Measurements from ENCODE around the gene CDKL2. TPM values are rescaled to one million over a fixed set of nuclear protein-coding genes. Genes with fewer than 3 reads are reported as not detected.

Gene CDKL2
- total and polyA plus RNA-seq, 2 of the 8 experiments (the other 6 are each of a cell fraction or from before 2014, with no cell fraction given): 1.4 to 2.1 TPM

GRCh38 chr4:75634281-75634680 lies 4.0 kb upstream of the CDKL2 start:
- no peak overlapping the region for H2BK5ac ChIP-seq (ENCODE audit: low read depth, low read length)
- H2AFZ ChIP-seq (ENCODE audit: low read length): no peak overlapping the region
- no peak overlapping the region for H3K4me3 ChIP-seq (ENCODE audit: extremely low read depth in 1 of 4, insufficient read depth in 2 of 4, low read depth in 3 of 4, low read length in 4 of 4)
- H3K9ac ChIP-seq (replicated peaks in 1 of 4; ENCODE audit: extremely low read depth in 1 of 4, low read depth in 3 of 4, low read length in 3 of 4): no peak overlapping the region
- no peak overlapping the region for H3K4me2 ChIP-seq (ENCODE audit: insufficient read depth in 1 of 2, low read depth in 2 of 2, low read length in 2 of 2)
- no peak overlapping the region for H2BK15ac ChIP-seq (ENCODE audit: low read length)
- no peak overlapping the region for H3K56ac ChIP-seq (replicated peaks; ENCODE audit: insufficient read length, low read depth, low read length)
- no peak overlapping the region for H3K23ac ChIP-seq (ENCODE audit: insufficient read length)
- H3K27ac ChIP-seq (ENCODE audit: low read depth, low read length): no peak overlapping the region
- H2BK12ac ChIP-seq (ENCODE audit: low read depth, low read length): no peak overlapping the region
- no peak overlapping the region for H3K14ac ChIP-seq (ENCODE audit: insufficient read length)
- no peak overlapping the region for H3K4ac ChIP-seq (replicated peaks; ENCODE audit: insufficient read length, low read depth, low read length)
- WGBS, 2 experiments (ENCODE audit: extremely low coverage in 1 of 2, insufficient coverage in 1 of 2, insufficient read length in 1 of 2, insufficient replicate concordance in 2 of 2, low coverage in 1 of 2, low lambda C conversion rate in 2 of 2, missing lambda C conversion rate in 1 of 2): 87% methylated on average over 3 of the region's 3 CpGs; no CpG with 5 or more reads in 1 of the 2 experiments
- POLR2A ChIA-PET (ENCODE audit: partially characterized antibody): no interaction called here
- H3K18ac ChIP-seq (ENCODE audit: extremely low read depth, low read length): no peak overlapping the region
- H3K9me3 ChIP-seq (ENCODE audit: insufficient read depth in 2 of 2, low read depth in 1 of 2, low read length in 1 of 2): no peaks in the 10 kb centered on the region
- no peaks in the 10 kb centered on the region for H3K79me1 ChIP-seq (ENCODE audit: low read depth, low read length)
- peaks cover 0 to 6% (median 2%) of the 10 kb centered on the region in 4 experiments; a peak in 4 of 7 replicates for H3K4me1 ChIP-seq (replicated peaks in 1 of 4; ENCODE audit: control insufficient read depth in 3 of 4, insufficient read depth in 4 of 4, low read length in 3 of 4)
- H4K20me1 ChIP-seq (replicated peaks in 1 of 2; ENCODE audit: control insufficient read depth in 1 of 2, insufficient read depth in 2 of 2, low read length in 2 of 2): no peaks in the 10 kb centered on the region
- H3K23me2 ChIP-seq (ENCODE audit: low read depth, low read length): peaks cover 10% of the 10 kb centered on the region
- H3K79me2 ChIP-seq (ENCODE audit: control insufficient read depth in 1 of 2, insufficient read depth in 2 of 2, low read length in 2 of 2): no peaks in the 10 kb centered on the region
- FAIRE-seq (no peak), DNase-seq (ENCODE audit: low read depth in 1 of 2, low spot score in 2 of 2) (no peak)
- H2BK20ac ChIP-seq (ENCODE audit: low read length): no peak overlapping the region
- H4K5ac ChIP-seq (ENCODE audit: insufficient read length, low read depth, low read length): no peak overlapping the region
- CTCF ChIA-PET (ENCODE audit: partially characterized antibody): no interaction called here
- no peaks in the 10 kb centered on the region for H3K27me3 ChIP-seq (replicated peaks in 1 of 4; ENCODE audit: control insufficient read depth in 3 of 4, extremely low read depth in 1 of 4, insufficient read depth in 3 of 4, low read length in 3 of 4)
- no peak overlapping the region for H4K8ac ChIP-seq (ENCODE audit: extremely low read depth, insufficient read depth, low read length)
- H2AK5ac ChIP-seq (ENCODE audit: low read depth, low read length): no peak overlapping the region
- no peaks in the 10 kb centered on the region for H3K36me3 ChIP-seq (ENCODE audit: control insufficient read depth in 2 of 4, insufficient read depth in 4 of 4, low read length in 3 of 4)
- no peak overlapping the region for H4K91ac ChIP-seq (replicated peaks; ENCODE audit: insufficient read length, low read length)
- TF ChIP-seq SIRT6 (IDR thresholded peaks at IDR 0.05; ENCODE audit: low read length) (no peak), SP2 (IDR thresholded peaks at IDR 0.05; ENCODE audit: low read length) (no peak), JUND (IDR thresholded peaks at IDR 0.05; ENCODE audit: low read length) (no peak)
- no peak overlapping the region for H2BK120ac ChIP-seq (replicated peaks; ENCODE audit: low read depth, low read length)

Measured in H1 (cell line).